ENCODE results near the gene MAP3K7.

- TF ChIP-seq CTCF (IDR thresholded peaks at IDR 0.05; ENCODE audit: borderline replicate concordance, extremely low read depth, low read length, poor library complexity, severe bottlenecking) (no peak), EZH2 (IDR thresholded peaks at IDR 0.05; ENCODE audit: borderline replicate concordance, low read depth, low read length, severe bottlenecking) (no peak)
These were observed 122.4 kb downstream of the MAP3K7 start for GRCh38 chr6:90464507-90464906.

Measured in DND-41 (cell line).